Measurements from ENCODE around the gene DAGLA. TPM values are rescaled to one million over a fixed set of nuclear protein-coding genes. Genes with fewer than 3 reads are reported as not detected.
A peak's percentile ranks its signal among the peaks of the same experiment; 100 is the strongest.

DAGLA gene
- total RNA-seq, 2 donors from 2014 or later: 4.1 to 5.0 TPM

- intact Hi-C loops (cut with DNase I): no loop called here
- ATAC-seq (no peak), DNase-seq (no peak)
Measured at GRCh38 chr11:61751384-61751783, 71.2 kb downstream of the DAGLA start.

GRCh38 chr11:61752117-61752924, 72.1 kb downstream of the DAGLA start, which contains the start of gene MYRF:
Gene MYRF, plus strand, starts transcription at chr11:61752636. Its CDS starts 109 bp downstream, at chr11:61752745.
- intact Hi-C loops (cut with DNase I): no loop called here
- peak; percentile 23 to 64 for ATAC-seq
- DNase-seq: no peak

GRCh38 chr11:61752925-61753521, 72.8 kb downstream of the DAGLA start:
- no peak for ATAC-seq
- no peak for DNase-seq
- intact Hi-C loops (cut with DNase I): no loop called here

- intact Hi-C loops (cut with DNase I): no loop called here
- no peak for DNase-seq
- ATAC-seq: no peak
Measured at GRCh38 chr11:61753672-61754071, 73.5 kb downstream of the DAGLA start.

GRCh38 chr11:61754534-61755482, 74.6 kb downstream of the DAGLA start:
- DNase-seq (no peak), ATAC-seq (peak; percentile 56 to 67)
- intact Hi-C loops (cut with DNase I): no loop called here

- ATAC-seq (no peak), DNase-seq (no peak)
- intact Hi-C loops (cut with DNase I): no loop called here
Measured at GRCh38 chr11:61756147-61756451, 75.9 kb downstream of the DAGLA start.

GRCh38 chr11:61756452-61757212, 76.4 kb downstream of the DAGLA start:
- intact Hi-C loops (cut with DNase I): no loop called here
- peak in 1 of 2 donors; percentile 44 for ATAC-seq
- DNase-seq: no peak

GRCh38 chr11:61757213-61757862, 77.1 kb downstream of the DAGLA start:
- ATAC-seq (no peak), DNase-seq (no peak)
- intact Hi-C loops (cut with DNase I): no loop called here

GRCh38 chr11:61760946-61761345, 80.8 kb downstream of the DAGLA start:
- ATAC-seq (no peak), DNase-seq (no peak)
- intact Hi-C loops (cut with DNase I): no loop called here

- intact Hi-C loops (cut with DNase I): no loop called here
- DNase-seq: no peak
- ATAC-seq: no peak
Measured at GRCh38 chr11:61761440-61762222, 81.4 kb downstream of the DAGLA start.

GRCh38 chr11:61762223-61762615, 82.0 kb downstream of the DAGLA start:
- no peak for ATAC-seq
- no peak for DNase-seq
- intact Hi-C loops (cut with DNase I): no loop called here

GRCh38 chr11:61762798-61763197, 82.6 kb downstream of the DAGLA start:
- intact Hi-C loops (cut with DNase I): no loop called here
- ATAC-seq (peak in 1 of 2 donors; percentile 2), DNase-seq (no peak)

- no peak for DNase-seq
- intact Hi-C loops (cut with DNase I): no loop called here
- ATAC-seq: no peak
Measured at GRCh38 chr11:61763930-61764605, 83.9 kb downstream of the DAGLA start.

- intact Hi-C loops (cut with DNase I): no loop called here
- ATAC-seq: peak; percentile 55 to 71
- DNase-seq: peak; percentile 60
Measured at GRCh38 chr11:61764606-61765260, 84.5 kb downstream of the DAGLA start.

- DNase-seq (no peak), ATAC-seq (no peak)
Measured at GRCh38 chr11:61765550-61766253, 85.5 kb downstream of the DAGLA start.

GRCh38 chr11:61766353-61766841, 86.2 kb downstream of the DAGLA start:
- ATAC-seq: no peak
- intact Hi-C loops (cut with DNase I): no loop called here

More at GRCh38 chr11:61765550-61766253, 85.5 kb downstream of the DAGLA start:
- intact Hi-C loops (cut with DNase I): no loop called here

More at GRCh38 chr11:61766353-61766841, 86.2 kb downstream of the DAGLA start:
- DNase-seq: no peak

Data from left cardiac atrium (tissue), 4 donors.